22Rv1 (cell line): ENCODE data around the gene EGFR.

Experiments
- H3K27ac ChIP-seq: fragments of 450-650 bp; 2 replicates; pipeline ENCODE4 v1.5.1; 2017
- ZFX ChIP-seq: fragments of 450-650 bp; IDR thresholded peaks from 2 replicates; pipeline ENCODE4 v1.6.1; 2017; ENCODE audit warnings: antibody characterized with exemption, borderline replicate concordance
- TF ChIP-seq, protein P1 (sequence below): fragments of 450-650 bp; IDR thresholded peaks from 2 replicates; pipeline ENCODE4 v1.5.1; 2017; ENCODE audit warnings: mild to moderate bottlenecking

Gene EGFR

GRCh38 chr7:55191926-55192692 is 173.3 kb downstream of the EGFR start:
- no peak for TF ChIP-seq ZFX
- TF ChIP-seq, protein P1, sequence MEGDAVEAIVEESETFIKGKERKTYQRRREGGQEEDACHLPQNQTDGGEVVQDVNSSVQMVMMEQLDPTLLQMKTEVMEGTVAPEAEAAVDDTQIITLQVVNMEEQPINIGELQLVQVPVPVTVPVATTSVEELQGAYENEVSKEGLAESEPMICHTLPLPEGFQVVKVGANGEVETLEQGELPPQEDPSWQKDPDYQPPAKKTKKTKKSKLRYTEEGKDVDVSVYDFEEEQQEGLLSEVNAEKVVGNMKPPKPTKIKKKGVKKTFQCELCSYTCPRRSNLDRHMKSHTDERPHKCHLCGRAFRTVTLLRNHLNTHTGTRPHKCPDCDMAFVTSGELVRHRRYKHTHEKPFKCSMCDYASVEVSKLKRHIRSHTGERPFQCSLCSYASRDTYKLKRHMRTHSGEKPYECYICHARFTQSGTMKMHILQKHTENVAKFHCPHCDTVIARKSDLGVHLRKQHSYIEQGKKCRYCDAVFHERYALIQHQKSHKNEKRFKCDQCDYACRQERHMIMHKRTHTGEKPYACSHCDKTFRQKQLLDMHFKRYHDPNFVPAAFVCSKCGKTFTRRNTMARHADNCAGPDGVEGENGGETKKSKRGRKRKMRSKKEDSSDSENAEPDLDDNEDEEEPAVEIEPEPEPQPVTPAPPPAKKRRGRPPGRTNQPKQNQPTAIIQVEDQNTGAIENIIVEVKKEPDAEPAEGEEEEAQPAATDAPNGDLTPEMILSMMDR = no peak

DNA sequence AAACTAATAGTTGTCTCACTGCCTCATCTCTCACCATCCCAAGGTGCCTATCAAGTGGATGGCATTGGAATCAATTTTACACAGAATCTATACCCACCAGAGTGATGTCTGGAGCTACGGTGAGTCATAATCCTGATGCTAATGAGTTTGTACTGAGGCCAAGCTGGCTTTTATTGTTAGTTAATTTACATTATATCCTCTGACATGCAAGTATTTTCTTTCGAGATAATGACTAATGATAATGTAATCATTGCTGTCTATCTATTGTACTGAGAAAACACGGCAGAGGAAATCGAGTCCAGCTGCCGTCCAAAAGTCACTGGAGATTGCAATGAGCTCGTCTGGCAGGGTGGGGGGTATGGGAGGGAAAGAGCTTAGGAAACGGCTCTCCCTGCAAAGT is 173.9 kb downstream of the EGFR start:
- no peak for TF ChIP-seq ZFX
- TF ChIP-seq, protein P1 = no peak

More at GRCh38 chr7:55191926-55192692, 173.3 kb downstream of the EGFR start:
- no peak overlapping the region for H3K27ac ChIP-seq

GRCh38 chr7:55193245-55193644 is 174.4 kb downstream of the EGFR start:
- H3K27ac ChIP-seq = no peak overlapping the region

More for the DNA sequence above, 173.9 kb downstream of the EGFR start:
- H3K27ac ChIP-seq = no peak overlapping the region

GRCh38 chr7:55194522-55194921 is 175.7 kb downstream of the EGFR start:
- H3K27ac ChIP-seq = no peak overlapping the region
- TF ChIP-seq, protein P1 = no peak
- TF ChIP-seq ZFX = no peak

More at GRCh38 chr7:55193245-55193644, 174.4 kb downstream of the EGFR start:
- TF ChIP-seq, protein P1 = no peak
- TF ChIP-seq ZFX = no peak

DNA sequence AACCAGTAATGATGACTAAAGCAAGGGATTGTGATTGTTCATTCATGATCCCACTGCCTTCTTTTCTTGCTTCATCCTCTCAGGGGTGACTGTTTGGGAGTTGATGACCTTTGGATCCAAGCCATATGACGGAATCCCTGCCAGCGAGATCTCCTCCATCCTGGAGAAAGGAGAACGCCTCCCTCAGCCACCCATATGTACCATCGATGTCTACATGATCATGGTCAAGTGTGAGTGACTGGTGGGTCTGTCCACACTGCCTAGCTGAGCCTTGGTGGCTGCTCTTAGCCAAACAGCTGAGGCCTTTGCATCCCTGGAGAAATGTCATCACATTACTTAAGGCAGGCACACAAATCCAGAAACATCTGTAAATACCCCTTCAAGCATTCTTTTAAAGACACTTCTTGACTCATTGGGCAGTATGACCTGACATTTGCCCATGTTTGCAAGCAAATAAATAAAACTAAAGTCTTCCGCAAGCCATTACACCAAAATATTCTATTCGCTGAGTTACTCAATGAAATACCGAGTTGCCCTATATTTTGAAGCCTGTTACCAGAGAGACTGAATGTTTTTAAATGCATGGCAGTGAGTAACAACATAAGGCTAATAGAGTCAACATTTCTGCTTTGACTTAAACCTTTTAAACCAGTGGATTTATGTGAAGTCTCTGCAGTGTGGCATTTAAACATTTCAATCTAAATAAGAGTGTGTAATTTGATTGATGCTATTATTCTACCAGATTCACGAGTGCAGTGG is 180.0 kb downstream of the EGFR start:
- H3K27ac ChIP-seq = no peak overlapping the region
- TF ChIP-seq ZFX = no peak
- TF ChIP-seq, protein P1 = no peak

DNA sequence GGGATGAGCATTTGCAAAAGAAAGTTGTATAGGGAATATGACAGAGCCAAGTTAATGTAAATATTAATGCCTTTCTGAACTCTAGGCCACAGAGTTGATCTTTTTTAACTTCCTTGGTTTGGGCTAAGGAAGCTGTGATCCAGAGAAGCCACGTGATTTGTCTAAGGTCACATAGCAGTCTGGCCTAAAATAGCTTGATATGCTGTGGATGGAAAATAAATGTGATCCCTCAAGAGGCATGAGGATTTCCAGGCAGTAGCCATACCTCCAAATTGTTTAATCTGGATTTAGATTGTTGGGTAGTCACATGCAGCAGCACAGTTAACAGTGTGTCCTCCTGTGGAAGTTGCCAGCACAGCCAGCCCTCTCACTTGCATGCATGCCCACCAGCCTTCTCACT is 180.6 kb downstream of the EGFR start:
- TF ChIP-seq, protein P1 = no peak
- TF ChIP-seq ZFX = no peak
- H3K27ac ChIP-seq = no peak overlapping the region

- H3K27ac ChIP-seq = no peak overlapping the region
Observed at GRCh38 chr7:55200441-55200840, 181.6 kb downstream of the EGFR start.

More at GRCh38 chr7:55200441-55200840, 181.6 kb downstream of the EGFR start:
- TF ChIP-seq, protein P1 = no peak
- TF ChIP-seq ZFX = no peak
